WTC11 (cell line): Measurements from ENCODE around the gene PDE4B. TPM values are rescaled to one million over a fixed set of nuclear protein-coding genes. Genes with fewer than 3 reads are reported as not detected.

Experiments
- ATAC-seq: fragments of 200-7000 bp; cut with Tn5 transposase; 2 replicates; pipeline ENCODE4 v1.10.0; 2021; ENCODE audit warnings: mild to moderate bottlenecking, moderate library complexity
- CTCF ChIA-PET: fragments of 300-600 bp; sonication (Branson Sonifier 250); formaldehyde crosslinking; loops from one replicate; lab custom pipeline; 2021; ENCODE audit warnings: antibody characterized with exemption; lab: Charles Lee
- POLR2A ChIA-PET: fragments of 350-600 bp; sonication (Branson Sonifier 250); formaldehyde crosslinking; loops from one replicate; lab custom pipeline; 2021; ENCODE audit warnings: antibody characterized with exemption; lab: Charles Lee
- DNase-seq: peaks from one replicate; pipeline ENCODE4 v3.0.0; 2021; ENCODE audit warnings: low spot score
- H3K27ac Mint-ChIP-seq: 2 replicates; pipeline ENCODE4 v1.8.0; 2021; ENCODE audit warnings: mixed read lengths
- H3K27me3 Mint-ChIP-seq: 2 replicates; pipeline ENCODE4 v1.8.0; 2021; ENCODE audit warnings: low read depth, mild to moderate bottlenecking, moderate library complexity, mixed read lengths
- H3K36me3 Mint-ChIP-seq: 2 replicates; pipeline ENCODE4 v1.8.0; 2021; ENCODE audit warnings: mixed read lengths
- H3K4me1 Mint-ChIP-seq: 2 replicates; pipeline ENCODE4 v1.8.0; 2022; ENCODE audit warnings: mixed read lengths
- H3K4me3 Mint-ChIP-seq: 2 replicates; pipeline ENCODE4 v1.8.0; 2021; ENCODE audit warnings: mild to moderate bottlenecking, moderate library complexity, mixed read lengths
- H3K9me3 Mint-ChIP-seq: 2 replicates; pipeline ENCODE4 v1.8.0; 2021; ENCODE audit warnings: mixed read lengths
- ARID4B ChIP-seq: sonication (generic); formaldehyde crosslinking; IDR thresholded peaks from 2 replicates; pipeline ENCODE4 v1.8.0; 2023; ENCODE audit warnings: missing genetic modification reagents, mild to moderate bottlenecking, borderline replicate concordance
- ATF1 ChIP-seq: sonication (generic); formaldehyde crosslinking; IDR thresholded peaks from 2 replicates; pipeline ENCODE4 v1.8.1; 2023; ENCODE audit warnings: mild to moderate bottlenecking, moderate library complexity, missing genetic modification reagents
- ATF2 ChIP-seq: sonication (generic); formaldehyde crosslinking; IDR thresholded peaks from 2 replicates; pipeline ENCODE4 v1.8.1; 2022; ENCODE audit warnings: low read depth, missing genetic modification reagents, borderline replicate concordance
- CREM ChIP-seq: sonication (generic); formaldehyde crosslinking; IDR thresholded peaks from 2 replicates; pipeline ENCODE4 v1.8.1; 2022; ENCODE audit warnings: mild to moderate bottlenecking, missing genetic modification reagents, moderate library complexity
- E2F1 ChIP-seq: sonication (generic); formaldehyde crosslinking; IDR thresholded peaks from 2 replicates; pipeline ENCODE4 v1.8.0; 2022; ENCODE audit warnings: mild to moderate bottlenecking, missing genetic modification reagents
- FOXK1 ChIP-seq: sonication (generic); formaldehyde crosslinking; IDR thresholded peaks from 2 replicates; pipeline ENCODE4 v1.8.0; 2022; ENCODE audit warnings: mild to moderate bottlenecking, moderate library complexity, missing genetic modification reagents
- FOXP4 ChIP-seq: sonication (generic); formaldehyde crosslinking; IDR thresholded peaks from 2 replicates; pipeline ENCODE4 v1.8.0; 2022; ENCODE audit warnings: mild to moderate bottlenecking, missing genetic modification reagents
- GRHL2 ChIP-seq: fragments of 250-450 bp; sonication (Bioruptor Pico); IDR thresholded peaks from 2 replicates; pipeline ENCODE4 v1.8.0; 2022; ENCODE audit warnings: mild to moderate bottlenecking, moderate library complexity; ENCODE audit not compliant: insufficient replicate concordance, severe bottlenecking
- MXD4 ChIP-seq: fragments of 250-450 bp; sonication (Bioruptor Pico); IDR thresholded peaks from 2 replicates; pipeline ENCODE4 v1.8.0; 2021; ENCODE audit warnings: mild to moderate bottlenecking, moderate library complexity, borderline replicate concordance
- MYBL2 ChIP-seq: sonication (generic); formaldehyde crosslinking; IDR thresholded peaks from 2 replicates; pipeline ENCODE4 v1.8.1; 2023; ENCODE audit warnings: mild to moderate bottlenecking, moderate library complexity, missing genetic modification reagents
- NFATC4 ChIP-seq: fragments of 250-450 bp; sonication (Bioruptor Pico); IDR thresholded peaks from 2 replicates; pipeline ENCODE4 v1.9.0; 2021; ENCODE audit warnings: mild to moderate bottlenecking
- NR3C1 ChIP-seq: sonication (generic); formaldehyde crosslinking; conservative IDR thresholded peaks from 2 replicates; pipeline ENCODE4 v1.8.1; 2023; ENCODE audit warnings: low read depth, mild to moderate bottlenecking, missing genetic modification reagents
- RORB ChIP-seq: fragments of 250-450 bp; sonication (Bioruptor Pico); IDR thresholded peaks from 2 replicates; pipeline ENCODE4 v1.9.0; 2021; ENCODE audit warnings: mild to moderate bottlenecking
- TEAD1 ChIP-seq: sonication (generic); formaldehyde crosslinking; IDR thresholded peaks from 2 replicates; pipeline ENCODE4 v1.8.0; 2022; ENCODE audit warnings: mild to moderate bottlenecking, missing genetic modification reagents
- USF1 ChIP-seq: sonication (generic); formaldehyde crosslinking; IDR thresholded peaks from 2 replicates; pipeline ENCODE4 v1.8.0; 2022; ENCODE audit warnings: mild to moderate bottlenecking, missing genetic modification reagents
- ZNF263 ChIP-seq: sonication (generic); formaldehyde crosslinking; IDR thresholded peaks from 2 replicates; pipeline ENCODE4 v1.8.1; 2022; ENCODE audit warnings: low read depth, mild to moderate bottlenecking, moderate library complexity, missing genetic modification reagents
- total RNA-seq: library from RNA; stranded (reverse); gene quantifications from 3 replicates; pipeline ENCODE4 v1.2.3, GENCODE V29; 2021

PDE4B gene
- total RNA-seq, 1 experiment from 2014 or later, result 8.0 TPM

GRCh38 chr1:65791396-65791795 lies 1.3 kb upstream of the PDE4B start (continued):
- TF ChIP-seq ARID4B (CRISPR knock-in tag), result no peak

- Mint-ChIP-seq H3K27ac (no peak overlapping the region), H3K27me3 (peaks cover 79% of the 10 kb centered on the region), H3K4me3 (peak overlapping the region; percentile 73), H3K36me3 (peaks cover 4% of the 10 kb centered on the region; the same call in 1 of the 2 replicates), H3K4me1 (peaks cover 12% of the 10 kb centered on the region), H3K9me3 (peaks cover 14% of the 10 kb centered on the region)
- TF ChIP-seq MYBL2 (CRISPR knock-in tag) (no peak), ZNF263 (CRISPR knock-in tag) (peak; percentile 84; the same call in 1 of the 2 replicates)
- DNase-seq (peak; percentile 30), ATAC-seq (peak; percentile 15)
- POLR2A ChIA-PET, result no interaction called here
- CTCF ChIA-PET, result interaction anchor here (0.6 to 1.2 kb wide), 3 partner anchors 18 to 592 kb away, joined by 3 read pairs; no protein-coding TSS in a partner anchor
These were observed 660 bp upstream of the PDE4B start for GRCh38 chr1:65791801-65792668.

GRCh38 chr1:65793359-65793732 lies 651 bp downstream of the PDE4B start:
- peaks cover 83% of the 10 kb centered on the region for H3K27me3 Mint-ChIP-seq
- H3K4me3 Mint-ChIP-seq, result peak overlapping the region; percentile 71
- H3K36me3 Mint-ChIP-seq, result peaks cover 4% of the 10 kb centered on the region; the same call in 1 of the 2 replicates
- DNase-seq (peak; percentile 27), ATAC-seq (peak; percentile 53)
- peaks cover 8% of the 10 kb centered on the region for H3K9me3 Mint-ChIP-seq
- H3K27ac Mint-ChIP-seq, result no peak overlapping the region
- TF ChIP-seq RORB (CRISPR knock-in tag) (no peak), USF1 (CRISPR knock-in tag) (no peak), ATF2 (CRISPR knock-in tag) (no peak), MXD4 (no peak), TEAD1 (CRISPR knock-in tag) (no peak), FOXK1 (CRISPR knock-in tag) (no peak), GRHL2 (no peak), E2F1 (CRISPR knock-in tag) (no peak), NR3C1 (CRISPR knock-in tag) (no peak), NFATC4 (no peak), ARID4B (CRISPR knock-in tag) (no peak), CREM (CRISPR knock-in tag) (no peak), FOXP4 (CRISPR knock-in tag) (no peak), ATF1 (CRISPR knock-in tag) (no peak)
- ChIA-PET POLR2A (no interaction called here), CTCF (no interaction called here)
- peaks cover 12% of the 10 kb centered on the region for H3K4me1 Mint-ChIP-seq
